Calu3 (cell line): Measurements from ENCODE around the gene CEP85. TPM values are rescaled to one million over a fixed set of nuclear protein-coding genes. Genes with fewer than 3 reads are reported as not detected.

ENCODE experiments used
- BruUV-seq: library from RNA; stranded (reverse); fragments of 400-500 nt; replicated peaks from 2 replicates; lab custom pipeline; 2021; lab: Mats Ljungman, UMichigan
- CTCF ChIA-PET: fragments of 300-600 bp; sonication (Branson Sonifier 250); formaldehyde crosslinking; loops from one replicate; lab custom pipeline; 2022; ENCODE audit warnings: antibody characterized with exemption; lab: Charles Lee
- DNase-seq: peaks from one replicate; pipeline ENCODE4 v3.0.0; 2022
- H3K27ac Mint-ChIP-seq: one replicate; pipeline ENCODE4 v1.8.0; 2022; ENCODE audit warnings: mixed read lengths; ENCODE audit not compliant: unreplicated experiment
- H3K27me3 Mint-ChIP-seq: one replicate; pipeline ENCODE4 v1.8.0; 2022; ENCODE audit warnings: mixed read lengths; ENCODE audit not compliant: unreplicated experiment
- H3K36me3 Mint-ChIP-seq: one replicate; pipeline ENCODE4 v1.8.0; 2022; ENCODE audit warnings: mild to moderate bottlenecking, moderate library complexity, mixed read lengths; ENCODE audit not compliant: insufficient read depth, unreplicated experiment
- H3K4me1 Mint-ChIP-seq: one replicate; pipeline ENCODE4 v1.8.0; 2022; ENCODE audit warnings: mild to moderate bottlenecking, low read depth, mixed read lengths; ENCODE audit not compliant: unreplicated experiment
- H3K4me3 Mint-ChIP-seq: one replicate; pipeline ENCODE4 v1.8.0; 2022; ENCODE audit warnings: mild to moderate bottlenecking, low read depth, moderate library complexity, mixed read lengths; ENCODE audit not compliant: unreplicated experiment
- H3K9me3 Mint-ChIP-seq: one replicate; pipeline ENCODE4 v1.8.0; 2022; ENCODE audit warnings: low read depth, mixed read lengths; ENCODE audit not compliant: unreplicated experiment
- intact Hi-C: fragments of 100-400 bp; cut with micrococcal nuclease; formaldehyde crosslinking; loops from one replicate; pipeline ENCODE4 v1.10.0; 2022; ENCODE audit not compliant: unreplicated experiment
- total RNA-seq: library from RNA; stranded (reverse); gene quantifications from 2 replicates; pipeline ENCODE4 v1.2.3, GENCODE V29; 2022
- TF ChIP-seq, protein P1 (sequence below): fragments of 200-600 bp; IDR thresholded peaks from one replicate; pipeline ENCODE4 v1.8.0; 2022; ENCODE audit warnings: antibody characterized with exemption; ENCODE audit not compliant: unreplicated experiment

Gene CEP85
- total RNA-seq, 1 experiment from 2014 or later = 19.9 TPM

DNA sequence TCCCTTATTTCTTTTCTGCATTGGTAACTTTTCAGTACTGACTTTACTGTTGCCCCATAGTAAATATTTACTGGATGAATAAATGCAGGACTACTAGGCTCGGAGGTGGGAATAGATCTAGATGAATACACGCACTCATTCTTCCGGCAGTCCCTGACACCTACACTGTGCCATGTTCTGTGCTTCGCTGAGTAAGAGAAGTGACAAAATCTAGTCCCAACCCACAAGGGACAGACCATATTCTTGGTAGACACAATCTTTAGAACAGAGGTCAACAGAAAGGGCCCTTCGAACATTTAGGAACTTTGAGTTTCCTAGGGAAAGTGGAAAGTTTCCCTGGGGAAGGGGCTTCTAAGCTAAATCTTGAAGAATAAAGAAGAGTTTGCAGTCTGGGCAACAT, 80.5 kb downstream of the CEP85 start:
- Mint-ChIP-seq H3K27ac (no peak overlapping the region), H3K4me1 (no peaks in the 10 kb centered on the region), H3K27me3 (peaks cover 28% of the 10 kb centered on the region), H3K4me3 (no peak overlapping the region), H3K36me3 (no peaks in the 10 kb centered on the region), H3K9me3 (no peaks in the 10 kb centered on the region)
- intact Hi-C loops = no loop called here
- CTCF ChIA-PET = no interaction called here
- no TSS peak for BruUV-seq
- TF ChIP-seq, protein P1, sequence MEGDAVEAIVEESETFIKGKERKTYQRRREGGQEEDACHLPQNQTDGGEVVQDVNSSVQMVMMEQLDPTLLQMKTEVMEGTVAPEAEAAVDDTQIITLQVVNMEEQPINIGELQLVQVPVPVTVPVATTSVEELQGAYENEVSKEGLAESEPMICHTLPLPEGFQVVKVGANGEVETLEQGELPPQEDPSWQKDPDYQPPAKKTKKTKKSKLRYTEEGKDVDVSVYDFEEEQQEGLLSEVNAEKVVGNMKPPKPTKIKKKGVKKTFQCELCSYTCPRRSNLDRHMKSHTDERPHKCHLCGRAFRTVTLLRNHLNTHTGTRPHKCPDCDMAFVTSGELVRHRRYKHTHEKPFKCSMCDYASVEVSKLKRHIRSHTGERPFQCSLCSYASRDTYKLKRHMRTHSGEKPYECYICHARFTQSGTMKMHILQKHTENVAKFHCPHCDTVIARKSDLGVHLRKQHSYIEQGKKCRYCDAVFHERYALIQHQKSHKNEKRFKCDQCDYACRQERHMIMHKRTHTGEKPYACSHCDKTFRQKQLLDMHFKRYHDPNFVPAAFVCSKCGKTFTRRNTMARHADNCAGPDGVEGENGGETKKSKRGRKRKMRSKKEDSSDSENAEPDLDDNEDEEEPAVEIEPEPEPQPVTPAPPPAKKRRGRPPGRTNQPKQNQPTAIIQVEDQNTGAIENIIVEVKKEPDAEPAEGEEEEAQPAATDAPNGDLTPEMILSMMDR = no peak
- DNase-seq = no peak

DNA sequence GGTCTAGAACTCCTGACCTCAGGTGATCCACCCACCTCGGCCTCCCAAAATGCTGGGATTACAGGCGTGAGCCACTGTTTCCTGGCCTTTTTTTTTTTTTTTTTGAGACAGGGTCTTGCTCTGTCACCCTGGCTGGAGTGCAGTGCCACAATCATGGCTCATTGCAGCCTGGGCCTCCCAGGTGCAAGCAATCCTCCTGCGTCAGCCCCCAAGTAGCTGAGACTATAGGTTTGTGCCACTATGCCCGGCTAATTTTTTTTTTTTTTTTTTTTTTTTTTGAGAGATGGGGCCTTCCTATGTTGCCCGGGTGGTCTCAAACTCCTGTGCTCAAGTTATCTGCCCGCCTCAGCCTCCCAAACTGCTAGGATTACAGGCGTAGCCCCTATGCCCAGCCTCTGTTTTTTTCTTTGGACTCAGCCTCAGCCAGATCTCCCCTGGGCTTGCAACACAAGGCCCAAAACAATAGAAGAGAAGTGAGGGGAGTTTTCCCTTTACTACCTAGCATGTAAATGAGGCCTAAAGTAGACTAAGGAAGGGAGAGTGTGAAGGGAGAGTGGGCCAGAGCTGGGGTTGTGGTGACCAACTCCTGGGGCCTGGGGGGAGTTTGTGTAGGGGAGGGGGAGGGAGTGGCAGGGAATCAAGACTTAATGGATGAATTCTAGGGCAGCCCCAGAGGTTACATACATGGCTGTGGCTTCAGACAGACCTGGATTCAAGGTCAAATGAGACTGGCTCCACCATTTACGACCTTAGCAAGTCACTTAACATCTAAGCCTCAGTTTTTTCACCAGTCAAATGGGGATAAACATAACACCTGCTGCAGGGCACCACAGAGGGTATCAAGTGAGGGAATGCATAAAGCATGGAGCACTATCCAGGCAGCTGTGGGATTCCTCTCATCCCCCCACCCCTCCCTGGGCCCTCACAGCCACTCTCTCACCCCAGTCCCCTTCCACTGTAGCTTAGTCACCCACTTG, 82.2 kb downstream of the CEP85 start:
- H3K27ac Mint-ChIP-seq = no peak overlapping the region
- CTCF ChIA-PET = interaction anchor here (0.6 kb wide), 2 partner anchors 36 to 281 kb away, joined by 3 to 4 read pairs; partner anchors contain the start of gene SH3BGRL3
- no peaks in the 10 kb centered on the region for H3K36me3 Mint-ChIP-seq
- peaks cover 2% of the 10 kb centered on the region for H3K4me1 Mint-ChIP-seq
- TF ChIP-seq, protein P1 = no peak
- no peak for DNase-seq
- H3K4me3 Mint-ChIP-seq = no peak overlapping the region
- no peaks in the 10 kb centered on the region for H3K9me3 Mint-ChIP-seq
- no TSS peak for BruUV-seq
- intact Hi-C loops = no loop called here
- H3K27me3 Mint-ChIP-seq = peaks cover 28% of the 10 kb centered on the region

DNA sequence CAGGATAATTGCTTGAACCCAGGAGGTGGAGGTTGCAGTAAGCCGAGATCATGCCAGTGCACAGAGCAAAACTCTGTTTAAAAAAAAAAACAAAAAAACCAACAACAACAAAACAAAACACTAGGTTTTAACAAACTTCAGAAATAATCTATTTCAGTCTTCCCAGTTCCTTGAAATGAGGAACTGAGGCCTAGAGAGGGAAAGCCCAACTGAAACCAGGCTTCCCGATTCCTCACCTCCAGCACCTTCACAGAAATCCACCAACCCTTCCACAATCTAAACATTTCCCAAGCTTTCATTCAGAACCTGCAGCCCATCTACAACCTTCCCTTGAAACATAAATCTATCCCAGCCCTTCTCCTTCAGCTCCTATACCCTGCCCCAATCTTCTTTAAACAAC, 83.1 kb downstream of the CEP85 start:
- Mint-ChIP-seq H3K4me3 (no peak overlapping the region), H3K36me3 (no peaks in the 10 kb centered on the region), H3K9me3 (no peaks in the 10 kb centered on the region), H3K27ac (no peak overlapping the region), H3K4me1 (peaks cover 8% of the 10 kb centered on the region), H3K27me3 (peaks cover 28% of the 10 kb centered on the region)
- intact Hi-C loops = no loop called here
- TF ChIP-seq, protein P1 = no peak
- DNase-seq = no peak
- CTCF ChIA-PET = interaction anchor here (0.6 kb wide), 1 partner anchor 282 kb away, joined by 3 read pairs; no protein-coding TSS in a partner anchor
- BruUV-seq = no TSS peak

DNA sequence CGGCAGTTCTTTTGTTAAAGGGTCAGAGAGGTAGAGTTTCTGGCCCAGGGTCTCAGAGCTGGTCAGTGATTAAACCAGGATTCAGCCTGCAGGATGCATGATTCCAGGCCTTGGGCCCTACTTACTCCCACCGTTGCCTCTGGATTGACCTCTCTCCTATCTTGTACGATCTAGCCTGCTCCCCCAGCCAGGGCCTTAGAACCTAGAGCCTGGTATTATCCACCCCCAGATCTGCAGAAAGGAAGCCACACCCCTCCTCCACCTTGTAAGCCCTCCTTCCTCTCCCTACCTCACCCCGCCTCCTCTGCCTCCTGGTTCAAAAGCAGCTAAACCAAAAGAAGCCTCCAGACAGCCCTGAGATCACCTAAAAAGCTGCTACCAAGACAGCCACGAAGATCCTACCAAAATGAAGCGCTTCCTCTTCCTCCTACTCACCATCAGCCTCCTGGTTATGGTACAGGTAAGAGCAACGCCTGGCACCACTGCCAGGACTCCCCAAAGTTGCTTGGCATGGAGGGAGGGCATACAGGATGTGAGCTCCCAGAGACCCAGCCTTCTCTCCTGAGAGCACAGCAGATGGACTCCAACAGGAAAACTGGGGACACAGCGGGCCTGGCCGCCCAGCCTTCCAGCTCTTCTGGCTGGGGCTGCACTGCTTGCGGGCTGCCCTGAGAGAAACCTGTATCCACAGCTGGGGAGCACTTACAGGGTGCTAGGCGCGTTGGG, 83.8 kb downstream of the CEP85 start, which contains the start of gene CD52:
CD52 (plus strand) TSS at position 347 of the 726 bp plus-strand sequence; CDS start at position 407, 60 bp downstream.
- Mint-ChIP-seq H3K9me3 (no peaks in the 10 kb centered on the region), H3K27ac (no peak within 1 kb of the TSS), H3K4me1 (peaks cover 8% of the 10 kb centered on the region), H3K36me3 (no peaks in the 10 kb centered on the region), H3K4me3 (no peak within 1 kb of the TSS), H3K27me3 (peaks cover 28% of the 10 kb centered on the region)
- TF ChIP-seq, protein P1 = no peak
- CTCF ChIA-PET = no interaction called here
- DNase-seq = no peak
- no TSS peak for BruUV-seq
- intact Hi-C loops = no loop called here
